D721Med (cell line): ENCODE data around the gene HYAL2.
A peak's percentile ranks its signal among the peaks of the same experiment; 100 is the strongest.

Source experiments
- DNase-seq: peaks from one replicate; pipeline ENCODE4 v3.0.0; 2011; ENCODE audit warnings: low spot score; ENCODE audit not compliant: insufficient read length
- FAIRE-seq: peaks from 2 replicates; lab custom pipeline; 2011; peaks lifted over from hg19 to GRCh38; lab: Jason Lieb, UNC
- CTCF ChIP-seq: IDR thresholded peaks from 2 replicates; pipeline ENCODE4 v1.5.1; 2012; ENCODE audit warnings: mild to moderate bottlenecking, control low read depth; ENCODE audit not compliant: insufficient read depth; ENCODE audit errors: missing control alignments

The HYAL2 gene

GRCh38 chr3:50298836-50299637 lies 23.5 kb downstream of the HYAL2 start, which contains the start of the genes HYAL3 and NAA80:
HYAL3 (minus strand) TSS chr3:50299405; CDS start chr3:50295602, 3,803 bp downstream.
NAA80 (minus strand) TSS chr3:50299405; CDS start chr3:50297463, 1,942 bp downstream.
- no peak for FAIRE-seq
- no peak for TF ChIP-seq CTCF
- DNase-seq, result peak; percentile 98

- FAIRE-seq (no peak), DNase-seq (no peak)
- TF ChIP-seq CTCF, result no peak
Observed at GRCh38 chr3:50297896-50298725, 24.4 kb downstream of the HYAL2 start.

- DNase-seq, result no peak
- TF ChIP-seq CTCF, result no peak
- FAIRE-seq, result no peak
Observed at GRCh38 chr3:50297384-50297775, 25.2 kb downstream of the HYAL2 start.

DNA sequence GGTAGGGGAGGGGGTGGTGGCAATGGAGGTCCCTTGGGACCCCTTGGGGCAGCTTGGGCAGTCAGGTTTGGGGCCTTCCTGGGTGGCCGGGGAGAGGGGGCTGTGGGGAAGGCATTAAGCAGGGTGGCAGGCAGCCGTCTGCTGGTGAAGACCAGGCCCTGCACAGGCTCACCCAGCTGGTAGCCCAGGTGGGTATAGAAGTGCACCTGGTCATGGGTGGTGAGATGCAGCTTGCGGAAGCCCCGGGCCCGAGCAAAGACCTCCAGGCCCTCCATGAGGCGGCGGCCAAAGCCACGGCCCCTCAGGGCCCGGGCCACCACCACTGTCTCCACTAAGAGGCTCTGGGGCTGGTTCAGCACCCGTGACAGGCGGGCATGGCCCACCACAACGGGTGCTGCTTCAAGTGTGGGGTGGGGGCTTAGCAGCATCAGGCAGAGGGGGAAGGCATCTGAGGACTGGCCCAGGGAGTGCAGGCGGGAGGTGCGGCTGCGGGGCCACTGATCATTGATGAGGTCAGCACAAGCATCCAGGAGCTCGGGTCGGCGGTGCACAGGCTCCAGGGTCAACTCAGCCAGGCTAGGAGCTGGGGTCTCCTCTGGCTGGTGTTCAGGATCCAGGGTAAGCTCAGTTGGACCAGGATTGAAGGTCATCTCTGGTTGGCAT lies 25.7 kb downstream of the HYAL2 start:
- no peak for FAIRE-seq

DNA sequence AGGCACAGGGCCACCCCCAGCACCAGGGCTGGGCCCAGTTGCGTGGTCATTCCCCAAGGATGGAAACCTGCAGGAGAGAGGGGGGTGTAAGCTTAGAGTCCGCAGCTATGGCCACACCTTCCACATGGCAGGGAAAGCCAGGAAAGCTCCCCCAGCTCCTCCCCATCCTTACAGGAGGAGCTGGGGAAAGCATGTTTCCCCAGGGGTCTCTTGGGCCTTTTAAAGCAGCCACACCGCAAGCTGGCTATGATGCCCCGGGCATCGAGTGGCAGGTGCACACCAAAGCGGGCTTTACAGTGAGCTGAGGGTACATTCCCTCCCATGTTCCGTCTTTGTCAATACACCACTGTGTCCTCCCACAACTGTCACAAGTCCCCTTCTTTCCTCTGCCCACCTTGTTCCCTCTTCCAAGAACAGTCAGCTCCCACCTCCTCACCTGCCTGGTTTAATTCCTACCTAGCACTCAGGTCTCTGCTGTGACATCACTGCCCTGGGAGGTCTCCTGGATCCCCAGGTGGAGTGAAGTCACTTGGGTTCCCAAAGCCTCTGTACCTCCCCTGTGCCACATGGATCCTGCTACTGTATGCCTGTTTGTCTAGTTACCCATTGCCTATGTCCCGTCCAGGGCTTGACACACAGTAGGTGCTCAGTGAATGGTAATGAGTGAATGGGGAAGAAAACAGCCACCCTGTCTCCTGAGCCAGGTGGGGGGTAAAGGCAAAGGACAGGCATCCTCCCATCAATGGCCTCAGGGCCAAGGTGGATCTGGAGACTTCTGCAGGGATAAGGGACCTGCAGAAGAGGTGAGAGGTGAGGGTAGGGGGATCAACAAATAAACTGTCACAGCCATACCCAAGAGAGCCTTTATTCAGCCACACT lies 26.8 kb downstream of the HYAL2 start:
- FAIRE-seq (no peak), DNase-seq (no peak)
- TF ChIP-seq CTCF, result no peak

More for the DNA sequence above, 25.7 kb downstream of the HYAL2 start:
- DNase-seq, result no peak
- no peak for TF ChIP-seq CTCF
